Thyroid gland (tissue), 4 donors: ENCODE results near the gene DISC1.

Source experiments
- CTCF ChIP-seq, 6 experiments: fragments of 200-600 bp in 3 of 6; fragments of 450-650 bp in 3 of 6; sonication (generic) in 3 of 6; IDR thresholded peaks; one replicate each; pipeline ENCODE4 v1.5.1; 2016 to 2019; ENCODE audit warnings: antibody characterized with exemption in 6 of 6, mild to moderate bottlenecking in 2 of 6, inconsistent platforms in 1 of 6, moderate library complexity in 1 of 6
- POLR2A ChIP-seq, 2 donors: fragments of 450-650 bp; IDR thresholded peaks; one replicate each; pipeline ENCODE4 v1.6.1; 2017; ENCODE audit warnings: antibody characterized with exemption in 2 of 2, mild to moderate bottlenecking in 2 of 2, moderate library complexity in 1 of 2

DNA sequence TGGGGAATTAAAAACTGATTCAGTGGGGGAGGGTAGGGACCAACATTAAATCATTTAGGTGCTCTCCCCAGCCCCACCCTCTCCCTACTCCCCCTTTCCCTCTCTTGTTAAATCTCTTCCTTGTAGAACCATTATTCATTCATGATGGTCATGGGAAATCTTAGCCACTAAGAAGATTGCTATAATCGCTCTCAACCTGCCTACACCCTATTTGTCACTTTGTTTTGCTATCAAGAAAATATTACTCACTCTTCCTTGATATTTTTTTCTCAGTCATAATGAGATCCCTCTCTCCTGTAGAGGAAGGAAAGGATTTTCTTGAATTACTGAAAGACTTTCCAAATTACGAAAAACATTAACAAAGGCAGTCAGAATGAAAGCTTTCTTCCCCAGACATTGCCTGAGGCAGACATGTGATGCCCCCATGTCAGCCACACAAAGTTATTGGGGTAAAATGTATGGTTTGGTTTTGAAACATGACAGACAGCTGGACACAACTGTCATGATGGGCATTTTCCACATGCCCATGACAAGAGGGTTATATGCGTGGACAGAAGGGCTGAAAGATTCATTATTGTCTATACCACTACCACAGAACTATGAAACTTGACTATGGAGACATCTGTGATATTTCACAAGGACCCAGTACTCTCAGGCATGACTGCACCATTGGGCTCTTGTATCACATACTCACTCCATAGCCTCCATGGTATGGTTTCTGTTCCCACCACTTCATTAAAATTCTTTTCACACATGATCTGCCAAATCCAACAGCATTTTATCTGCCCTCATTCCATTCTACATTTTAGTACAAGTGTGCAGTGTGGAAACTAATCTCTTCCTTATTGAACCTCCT is 420.1 kb downstream of the DISC1 start:
- TF ChIP-seq POLR2A (IDR thresholded peaks at IDR 0.05) (no peak), CTCF (IDR thresholded peaks at IDR 0.05) (no peak)
